Measurements from ENCODE around the gene OSTM1. TPM values are rescaled to one million over a fixed set of nuclear protein-coding genes. Genes with fewer than 3 reads are reported as not detected.

OSTM1 gene
- total and polyA plus RNA-seq, 12 donors: 17.3 to 57.9 (median 37.1) TPM

GRCh38 chr6:108029226-108029921, 45.2 kb downstream of the OSTM1 start:
- Histone ChIP-seq H3K9me3 (no peaks in the 10 kb centered on the region), H3K4me3 (no peak overlapping the region), H3K27me3 (no peaks in the 10 kb centered on the region), H3K27ac (no peak overlapping the region), H3K36me3 (peaks cover 0 to 24% (median 0%) of the 10 kb centered on the region in 9 donors), H3K4me1 (no peaks in the 10 kb centered on the region)
- 91 to 93% methylated on average over 6 of the region's 6 CpGs for WGBS, 2 donors
- intact Hi-C loops (cut with DNase I): no loop called here
- no peak for TF ChIP-seq CTCF (IDR thresholded peaks at IDR 0.05)
- ATAC-seq (no peak), DNase-seq (no peak)

GRCh38 chr6:108027594-108027993, 46.9 kb downstream of the OSTM1 start:
- no peak for TF ChIP-seq CTCF (IDR thresholded peaks at IDR 0.05)
- DNase-seq: no peak
- Histone ChIP-seq H3K9me3 (no peaks in the 10 kb centered on the region), H3K4me3 (no peak overlapping the region), H3K36me3 (peaks cover 0 to 10% (median 0%) of the 10 kb centered on the region in 9 donors), H3K27me3 (no peaks in the 10 kb centered on the region), H3K27ac (no peak overlapping the region), H3K4me1 (no peaks in the 10 kb centered on the region)
- ATAC-seq: no peak
- 57 to 62% methylated on average over 3 of the region's 3 CpGs for WGBS, 2 donors
- intact Hi-C loops (cut with DNase I): no loop called here

- H3K4me3 ChIP-seq: no peak overlapping the region
- intact Hi-C loops (cut with DNase I): no loop called here
- H3K27ac ChIP-seq: no peak overlapping the region
- no peaks in the 10 kb centered on the region for H3K4me1 ChIP-seq
- no peaks in the 10 kb centered on the region for H3K27me3 ChIP-seq
- ATAC-seq (no peak), DNase-seq (no peak)
- 78 to 80% methylated on average over 3 of the region's 3 CpGs for WGBS, 2 donors
- peaks cover 0 to 5% (median 0%) of the 10 kb centered on the region in 9 donors for H3K36me3 ChIP-seq
- no peaks in the 10 kb centered on the region for H3K9me3 ChIP-seq
- no peak for TF ChIP-seq CTCF (IDR thresholded peaks at IDR 0.05)
Measured at GRCh38 chr6:108027056-108027455, 47.5 kb downstream of the OSTM1 start.

GRCh38 chr6:108024427-108025073, 50.0 kb downstream of the OSTM1 start:
- no peak overlapping the region for H3K4me3 ChIP-seq
- H3K36me3 ChIP-seq: no peaks in the 10 kb centered on the region
- DNase-seq (no peak), ATAC-seq (no peak)
- no peaks in the 10 kb centered on the region for H3K9me3 ChIP-seq
- no peaks in the 10 kb centered on the region for H3K27me3 ChIP-seq
- intact Hi-C loops (cut with DNase I): no loop called here
- TF ChIP-seq CTCF (IDR thresholded peaks at IDR 0.05): no peak
- 92 to 93% methylated on average over 6 of the region's 6 CpGs for WGBS, 2 donors
- no peak overlapping the region for H3K27ac ChIP-seq
- H3K4me1 ChIP-seq: no peaks in the 10 kb centered on the region
